Nephron progenitor cell (in vitro differentiated cells): ENCODE data around the gene RFPL4A.

Experiments used
- DNase-seq: peaks from one replicate; pipeline ENCODE4 v3.0.0; 2021
- H3K27ac Mint-ChIP-seq: 2 replicates; pipeline ENCODE4 v1.8.0; 2021; ENCODE audit warnings: mild to moderate bottlenecking, moderate library complexity, mixed read lengths
- H3K27me3 Mint-ChIP-seq: 2 replicates; pipeline ENCODE4 v1.8.0; 2021; ENCODE audit warnings: mild to moderate bottlenecking, low read depth, mixed read lengths; ENCODE audit not compliant: poor library complexity
- H3K36me3 Mint-ChIP-seq: 2 replicates; pipeline ENCODE4 v1.8.0; 2021; ENCODE audit warnings: low read depth, mixed read lengths
- H3K4me1 Mint-ChIP-seq: 2 replicates; pipeline ENCODE4 v1.8.0; 2021; ENCODE audit warnings: mixed read lengths
- H3K4me3 Mint-ChIP-seq: 2 replicates; pipeline ENCODE4 v1.8.0; 2021; ENCODE audit warnings: mild to moderate bottlenecking, moderate library complexity, mixed read lengths
- H3K9me3 Mint-ChIP-seq: 2 replicates; pipeline ENCODE4 v1.8.0; 2021; ENCODE audit warnings: mild to moderate bottlenecking, moderate library complexity, mixed read lengths
- TF ChIP-seq, protein P1 (sequence below): fragments of 200-600 bp; sonication (generic); IDR thresholded peaks from 2 replicates; pipeline ENCODE4 v1.5.0; 2021; ENCODE audit warnings: antibody characterized with exemption

The RFPL4A gene

DNA sequence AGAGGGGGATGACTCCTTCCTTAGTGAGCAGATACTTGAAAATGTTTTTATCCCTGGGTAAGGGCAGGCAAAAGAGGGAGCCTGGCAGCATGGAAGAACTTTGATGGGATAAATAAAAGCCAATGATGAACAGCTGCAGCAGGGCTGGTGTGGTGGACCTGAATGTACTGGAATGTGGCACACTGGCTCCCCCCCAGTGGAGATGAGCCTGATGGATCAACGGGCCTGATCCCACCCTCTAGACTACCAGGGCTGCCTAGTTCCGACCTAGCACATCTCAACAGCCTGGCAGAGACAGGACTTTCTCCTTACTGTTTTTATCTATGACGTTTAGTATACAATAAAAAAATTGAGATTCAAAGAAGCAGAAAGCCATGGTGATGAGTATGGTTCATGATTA lies 52.4 kb downstream of the RFPL4A start:
- no peak for DNase-seq
- H3K27me3 Mint-ChIP-seq: no peaks in the 10 kb centered on the region
- H3K9me3 Mint-ChIP-seq: peaks cover 94% of the 10 kb centered on the region
- TF ChIP-seq, protein P1, sequence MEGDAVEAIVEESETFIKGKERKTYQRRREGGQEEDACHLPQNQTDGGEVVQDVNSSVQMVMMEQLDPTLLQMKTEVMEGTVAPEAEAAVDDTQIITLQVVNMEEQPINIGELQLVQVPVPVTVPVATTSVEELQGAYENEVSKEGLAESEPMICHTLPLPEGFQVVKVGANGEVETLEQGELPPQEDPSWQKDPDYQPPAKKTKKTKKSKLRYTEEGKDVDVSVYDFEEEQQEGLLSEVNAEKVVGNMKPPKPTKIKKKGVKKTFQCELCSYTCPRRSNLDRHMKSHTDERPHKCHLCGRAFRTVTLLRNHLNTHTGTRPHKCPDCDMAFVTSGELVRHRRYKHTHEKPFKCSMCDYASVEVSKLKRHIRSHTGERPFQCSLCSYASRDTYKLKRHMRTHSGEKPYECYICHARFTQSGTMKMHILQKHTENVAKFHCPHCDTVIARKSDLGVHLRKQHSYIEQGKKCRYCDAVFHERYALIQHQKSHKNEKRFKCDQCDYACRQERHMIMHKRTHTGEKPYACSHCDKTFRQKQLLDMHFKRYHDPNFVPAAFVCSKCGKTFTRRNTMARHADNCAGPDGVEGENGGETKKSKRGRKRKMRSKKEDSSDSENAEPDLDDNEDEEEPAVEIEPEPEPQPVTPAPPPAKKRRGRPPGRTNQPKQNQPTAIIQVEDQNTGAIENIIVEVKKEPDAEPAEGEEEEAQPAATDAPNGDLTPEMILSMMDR: no peak
- no peak overlapping the region for H3K4me3 Mint-ChIP-seq
- no peaks in the 10 kb centered on the region for H3K36me3 Mint-ChIP-seq
- no peak overlapping the region for H3K27ac Mint-ChIP-seq
- H3K4me1 Mint-ChIP-seq: no peaks in the 10 kb centered on the region

DNA sequence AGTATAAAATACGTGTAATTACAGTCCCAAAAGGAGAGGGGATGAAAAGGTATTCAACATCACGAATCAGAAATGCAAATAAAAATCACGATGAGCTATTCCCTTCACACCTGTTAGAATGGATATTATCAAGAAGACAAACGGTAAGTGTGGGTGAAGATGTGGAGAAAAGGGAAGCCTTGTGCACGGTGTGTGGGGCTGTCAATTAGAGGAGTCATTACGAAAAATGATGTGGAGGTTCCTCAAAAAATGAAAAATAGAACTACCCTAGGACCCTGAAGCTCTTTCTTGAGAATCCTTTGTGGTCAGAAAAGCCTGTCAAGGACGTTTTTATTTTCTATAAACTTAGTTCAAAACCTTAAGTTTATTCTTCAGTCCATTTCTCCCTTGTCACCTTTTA lies 53.6 kb downstream of the RFPL4A start:
- Mint-ChIP-seq H3K9me3 (peaks cover 93% of the 10 kb centered on the region), H3K4me3 (no peak overlapping the region), H3K27me3 (no peaks in the 10 kb centered on the region), H3K4me1 (no peaks in the 10 kb centered on the region), H3K36me3 (no peaks in the 10 kb centered on the region), H3K27ac (no peak overlapping the region)
- DNase-seq: no peak
- TF ChIP-seq, protein P1: no peak
